AG09309 (cell line): ENCODE measurements around the gene VDR.

Experiments used
- DNase-seq: peaks from one replicate; pipeline ENCODE4 v3.0.0-alpha.2; 2010; ENCODE audit warnings: low read depth
- H3K4me3 ChIP-seq: 2 replicates; pipeline ENCODE4 v1.5.1; 2011; ENCODE audit warnings: mild to moderate bottlenecking, low read depth, low read length, moderate library complexity; ENCODE audit not compliant: control insufficient read depth
- CTCF ChIP-seq: IDR thresholded peaks from 2 replicates; pipeline ENCODE4 v1.5.1; 2011; ENCODE audit warnings: mild to moderate bottlenecking, low read depth, low read length, inconsistent platforms; ENCODE audit not compliant: insufficient read depth, control insufficient read depth; ENCODE audit errors: missing control alignments

Gene VDR

GRCh38 chr12:47935184-47935583, 30.4 kb upstream of the VDR start:
- peak; percentile 63 for DNase-seq
- TF ChIP-seq CTCF, result no peak
- no peak overlapping the region for H3K4me3 ChIP-seq

GRCh38 chr12:47931187-47931586, 26.4 kb upstream of the VDR start:
- no peak for TF ChIP-seq CTCF
- DNase-seq, result no peak
- H3K4me3 ChIP-seq, result no peak overlapping the region

- TF ChIP-seq CTCF, result no peak
- DNase-seq, result no peak
- no peak overlapping the region for H3K4me3 ChIP-seq
These were observed 25.8 kb upstream of the VDR start for GRCh38 chr12:47930634-47931033.

GRCh38 chr12:47927346-47927745, 22.6 kb upstream of the VDR start:
- no peak for DNase-seq
- H3K4me3 ChIP-seq, result no peak overlapping the region
- no peak for TF ChIP-seq CTCF

- DNase-seq, result no peak
- TF ChIP-seq CTCF, result no peak
- H3K4me3 ChIP-seq, result no peak overlapping the region
These were observed 17.1 kb upstream of the VDR start for GRCh38 chr12:47921907-47922306.

- no peak for TF ChIP-seq CTCF
- no peak for DNase-seq
- H3K4me3 ChIP-seq, result no peak overlapping the region
These were observed 16.1 kb upstream of the VDR start for GRCh38 chr12:47920913-47921312.

GRCh38 chr12:47913081-47913480, 8.3 kb upstream of the VDR start:
- DNase-seq, result no peak
- H3K4me3 ChIP-seq, result no peak overlapping the region
- TF ChIP-seq CTCF, result no peak
